Kidney capillary endothelial cell (primary cell): ENCODE results near the gene AP3B2.
"Not testable (repeated sequence)": the region's sequence is repeated elsewhere in the genome, so short reads cannot be mapped to it uniquely, and the experiment has no call there.

Source experiments
- DNase-seq: peaks from one replicate; pipeline ENCODE4 v3.0.0-alpha.2; 2018; ENCODE audit warnings: low spot score

Gene AP3B2

GRCh38 chr15:82649226-82649999 is 60.3 kb downstream of the AP3B2 start:
- no peak for DNase-seq

- DNase-seq, result no peak
Observed at GRCh38 chr15:82648257-82649103, 61.2 kb downstream of the AP3B2 start.

- DNase-seq, result no peak
Observed at GRCh38 chr15:82647835-82648256, 61.8 kb downstream of the AP3B2 start.

GRCh38 chr15:82647045-82647834 is 62.4 kb downstream of the AP3B2 start, which contains the start of gene CPEB1:
Gene CPEB1, minus strand, starts transcription at chr15:82647363. Its CDS starts 18,904 bp downstream, at chr15:82628459.
- DNase-seq, result no peak

- DNase-seq, result no peak
Observed at GRCh38 chr15:82646250-82647044, 63.2 kb downstream of the AP3B2 start.

GRCh38 chr15:82644967-82645852 is 64.5 kb downstream of the AP3B2 start:
- DNase-seq, result not testable (repeated sequence)

- DNase-seq, result no peak
Observed at GRCh38 chr15:82643992-82644391, 65.7 kb downstream of the AP3B2 start.

- DNase-seq, result no peak
Observed at GRCh38 chr15:82642656-82643055, 67.0 kb downstream of the AP3B2 start.

- DNase-seq, result no peak
Observed at GRCh38 chr15:82641129-82641798, 68.4 kb downstream of the AP3B2 start.

GRCh38 chr15:82640672-82641071 is 69.0 kb downstream of the AP3B2 start:
- no peak for DNase-seq

GRCh38 chr15:82635798-82636197 is 73.9 kb downstream of the AP3B2 start:
- DNase-seq, result no peak

GRCh38 chr15:82630033-82630432 is 79.6 kb downstream of the AP3B2 start:
- no peak for DNase-seq

GRCh38 chr15:82625136-82625535 is 84.5 kb downstream of the AP3B2 start:
- no peak for DNase-seq

GRCh38 chr15:82624438-82624837 is 85.2 kb downstream of the AP3B2 start:
- no peak for DNase-seq

- DNase-seq, result no peak
Observed at GRCh38 chr15:82624008-82624407, 85.7 kb downstream of the AP3B2 start.

- no peak for DNase-seq
Observed at GRCh38 chr15:82621970-82622369, 87.7 kb downstream of the AP3B2 start.

GRCh38 chr15:82613747-82614146 is 95.9 kb downstream of the AP3B2 start:
- no peak for DNase-seq

GRCh38 chr15:82611348-82611747 is 98.3 kb downstream of the AP3B2 start:
- no peak for DNase-seq
